ENCODE results near the gene ABCB11. TPM values are rescaled to one million over a fixed set of nuclear protein-coding genes. Genes with fewer than 3 reads are reported as not detected.

Gene ABCB11
- total RNA-seq, 1 experiment from 2014 or later = 0.11 TPM

- no TSS peak for BruUV-seq (replicated peaks)
- Histone ChIP-seq H3K9ac (ENCODE audit: low read length) (no peak overlapping the region), H3K79me2 (ENCODE audit: low read length) (peaks cover 5% of the 10 kb centered on the region), H3K36me3 (ENCODE audit: low read depth, low read length) (no peaks in the 10 kb centered on the region), H3K4me2 (ENCODE audit: low read length) (no peak overlapping the region), H3K27me3 (ENCODE audit: low read length) (0 out of 2 replicates have a peak, but pooled peaks cover 6% of the 10 kb centered on the region), H3K9me3 (ENCODE audit: low read length) (no peaks in the 10 kb centered on the region), H4K20me1 (ENCODE audit: low read length) (no peaks in the 10 kb centered on the region), H3K27ac (ENCODE audit: low read length) (no peak overlapping the region), H3K9me2 (replicated peaks; ENCODE audit: low read length) (no peaks in the 10 kb centered on the region), H3K4me1 (ENCODE audit: insufficient read depth, low read length) (0 out of 2 replicates have a peak, but pooled peaks cover 3% of the 10 kb centered on the region), H3F3A (ENCODE audit: low read length, unreplicated experiment) (no peaks in the 10 kb centered on the region), H2AFZ (ENCODE audit: low read length) (no peak overlapping the region), H3K4me3 (ENCODE audit: low read length) (no peak overlapping the region)
- ATAC-seq (no peak), DNase-seq (no peak)
- TF ChIP-seq EZH2phosphoT487 (IDR thresholded peaks at IDR 0.05; ENCODE audit: borderline replicate concordance, low read length) (no peak), EZH2 (IDR thresholded peaks at IDR 0.05; ENCODE audit: low read length, unreplicated experiment) (no peak), CTCF (conservative IDR thresholded peaks at IDR 0.05; ENCODE audit: low read depth, low read length) (no peak)
- ChIA-PET CTCF (no interaction called here), POLR2A (ENCODE audit: unreplicated experiment) (no interaction called here)
- intact Hi-C loops (cut with micrococcal nuclease) = no loop called here
Observed at GRCh38 chr2:168894720-168895119, 136.4 kb downstream of the ABCB11 start.

- intact Hi-C loops (cut with micrococcal nuclease) = no loop called here
- no peaks in the 10 kb centered on the region for H3K36me3 ChIP-seq (ENCODE audit: low read depth, low read length)
- H3K9me2 ChIP-seq (replicated peaks; ENCODE audit: low read length) = no peaks in the 10 kb centered on the region
- 0 out of 2 replicates have a peak, but pooled peaks cover 6% of the 10 kb centered on the region for H3K27me3 ChIP-seq (ENCODE audit: low read length)
- peaks cover 11% of the 10 kb centered on the region for H3K79me2 ChIP-seq (ENCODE audit: low read length)
- no peak overlapping the region for H2AFZ ChIP-seq (ENCODE audit: low read length)
- no peak overlapping the region for H3K4me3 ChIP-seq (ENCODE audit: low read length)
- no peaks in the 10 kb centered on the region for H3K9me3 ChIP-seq (ENCODE audit: low read length)
- ChIA-PET CTCF (no interaction called here), POLR2A (ENCODE audit: unreplicated experiment) (no interaction called here)
- no peaks in the 10 kb centered on the region for H4K20me1 ChIP-seq (ENCODE audit: low read length)
- H3F3A ChIP-seq (ENCODE audit: low read length, unreplicated experiment) = no peaks in the 10 kb centered on the region
- peaks cover 7% of the 10 kb centered on the region for H3K4me1 ChIP-seq (ENCODE audit: insufficient read depth, low read length)
- TF ChIP-seq EZH2phosphoT487 (IDR thresholded peaks at IDR 0.05; ENCODE audit: borderline replicate concordance, low read length) (no peak), EZH2 (IDR thresholded peaks at IDR 0.05; ENCODE audit: low read length, unreplicated experiment) (no peak), CTCF (conservative IDR thresholded peaks at IDR 0.05; ENCODE audit: low read depth, low read length) (no peak)
- DNase-seq (no peak), ATAC-seq (no peak)
- no TSS peak for BruUV-seq (replicated peaks)
- H3K9ac ChIP-seq (ENCODE audit: low read length) = no peak overlapping the region
- H3K27ac ChIP-seq (ENCODE audit: low read length) = no peak overlapping the region
- H3K4me2 ChIP-seq (ENCODE audit: low read length) = no peak overlapping the region
Observed at GRCh38 chr2:168894101-168894500, 137.0 kb downstream of the ABCB11 start.

GRCh38 chr2:168892327-168892726 is 138.8 kb downstream of the ABCB11 start:
- CTCF ChIA-PET = no interaction called here
- POLR2A ChIA-PET (ENCODE audit: unreplicated experiment) = no interaction called here
- Histone ChIP-seq H3K36me3 (ENCODE audit: low read depth, low read length) (peaks cover 3% of the 10 kb centered on the region; the same call in 1 of the 2 replicates), H3K9me2 (replicated peaks; ENCODE audit: low read length) (no peaks in the 10 kb centered on the region), H3K79me2 (ENCODE audit: low read length) (peaks cover 12% of the 10 kb centered on the region), H4K20me1 (ENCODE audit: low read length) (no peaks in the 10 kb centered on the region), H3K4me1 (ENCODE audit: insufficient read depth, low read length) (peaks cover 8% of the 10 kb centered on the region), H3K27me3 (ENCODE audit: low read length) (0 out of 2 replicates have a peak, but pooled peaks cover 6% of the 10 kb centered on the region), H2AFZ (ENCODE audit: low read length) (no peak overlapping the region), H3K9ac (ENCODE audit: low read length) (no peak overlapping the region), H3F3A (ENCODE audit: low read length, unreplicated experiment) (no peaks in the 10 kb centered on the region), H3K9me3 (ENCODE audit: low read length) (no peaks in the 10 kb centered on the region), H3K4me3 (ENCODE audit: low read length) (no peak overlapping the region), H3K4me2 (ENCODE audit: low read length) (no peak overlapping the region), H3K27ac (ENCODE audit: low read length) (no peak overlapping the region)
- BruUV-seq (replicated peaks) = no TSS peak
- TF ChIP-seq EZH2phosphoT487 (IDR thresholded peaks at IDR 0.05; ENCODE audit: borderline replicate concordance, low read length) (no peak), CTCF (conservative IDR thresholded peaks at IDR 0.05; ENCODE audit: low read depth, low read length) (no peak), EZH2 (IDR thresholded peaks at IDR 0.05; ENCODE audit: low read length, unreplicated experiment) (no peak)
- DNase-seq (no peak), ATAC-seq (no peak)
- intact Hi-C loops (cut with micrococcal nuclease) = no loop called here
